ENCODE data around the gene ATP2B1.

DNA sequence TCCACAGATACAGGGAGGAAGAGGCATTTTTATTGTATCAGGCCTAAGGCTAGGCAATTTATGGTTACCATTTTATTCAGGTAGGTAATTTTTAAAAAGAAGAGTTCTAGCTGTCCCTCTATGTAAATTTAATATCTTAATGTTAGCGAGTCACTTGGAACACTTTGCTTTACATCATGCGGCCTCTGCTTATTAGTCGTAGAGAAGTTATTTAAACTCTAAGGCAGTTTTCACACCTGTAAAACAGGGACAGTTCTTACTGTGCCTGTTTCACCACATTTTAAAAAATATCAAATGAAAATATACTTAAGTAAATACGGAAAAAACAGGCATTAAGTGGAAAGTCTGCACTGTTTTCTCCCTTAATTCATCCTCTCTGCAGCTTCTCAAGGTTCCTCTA, 111.4 kb downstream of the ATP2B1 start:
- TF ChIP-seq EZH2 (IDR thresholded peaks at IDR 0.05; ENCODE audit: low read length, unreplicated experiment) = no peak
- TF ChIP-seq, protein P1, sequence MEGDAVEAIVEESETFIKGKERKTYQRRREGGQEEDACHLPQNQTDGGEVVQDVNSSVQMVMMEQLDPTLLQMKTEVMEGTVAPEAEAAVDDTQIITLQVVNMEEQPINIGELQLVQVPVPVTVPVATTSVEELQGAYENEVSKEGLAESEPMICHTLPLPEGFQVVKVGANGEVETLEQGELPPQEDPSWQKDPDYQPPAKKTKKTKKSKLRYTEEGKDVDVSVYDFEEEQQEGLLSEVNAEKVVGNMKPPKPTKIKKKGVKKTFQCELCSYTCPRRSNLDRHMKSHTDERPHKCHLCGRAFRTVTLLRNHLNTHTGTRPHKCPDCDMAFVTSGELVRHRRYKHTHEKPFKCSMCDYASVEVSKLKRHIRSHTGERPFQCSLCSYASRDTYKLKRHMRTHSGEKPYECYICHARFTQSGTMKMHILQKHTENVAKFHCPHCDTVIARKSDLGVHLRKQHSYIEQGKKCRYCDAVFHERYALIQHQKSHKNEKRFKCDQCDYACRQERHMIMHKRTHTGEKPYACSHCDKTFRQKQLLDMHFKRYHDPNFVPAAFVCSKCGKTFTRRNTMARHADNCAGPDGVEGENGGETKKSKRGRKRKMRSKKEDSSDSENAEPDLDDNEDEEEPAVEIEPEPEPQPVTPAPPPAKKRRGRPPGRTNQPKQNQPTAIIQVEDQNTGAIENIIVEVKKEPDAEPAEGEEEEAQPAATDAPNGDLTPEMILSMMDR (conservative IDR thresholded peaks at IDR 0.05; ENCODE audit: low read depth, low read length) = no peak
